Measurements from ENCODE around the gene RHEB.

Gene RHEB

GRCh38 chr7:151454932-151455530 is 64.7 kb downstream of the RHEB start:
- no peaks in the 10 kb centered on the region for H3K9me3 ChIP-seq (ENCODE audit: control insufficient read depth, low read length)
- H3K9ac ChIP-seq: no peak overlapping the region
- H2AFZ ChIP-seq: no peak overlapping the region
- TF ChIP-seq, protein P1, sequence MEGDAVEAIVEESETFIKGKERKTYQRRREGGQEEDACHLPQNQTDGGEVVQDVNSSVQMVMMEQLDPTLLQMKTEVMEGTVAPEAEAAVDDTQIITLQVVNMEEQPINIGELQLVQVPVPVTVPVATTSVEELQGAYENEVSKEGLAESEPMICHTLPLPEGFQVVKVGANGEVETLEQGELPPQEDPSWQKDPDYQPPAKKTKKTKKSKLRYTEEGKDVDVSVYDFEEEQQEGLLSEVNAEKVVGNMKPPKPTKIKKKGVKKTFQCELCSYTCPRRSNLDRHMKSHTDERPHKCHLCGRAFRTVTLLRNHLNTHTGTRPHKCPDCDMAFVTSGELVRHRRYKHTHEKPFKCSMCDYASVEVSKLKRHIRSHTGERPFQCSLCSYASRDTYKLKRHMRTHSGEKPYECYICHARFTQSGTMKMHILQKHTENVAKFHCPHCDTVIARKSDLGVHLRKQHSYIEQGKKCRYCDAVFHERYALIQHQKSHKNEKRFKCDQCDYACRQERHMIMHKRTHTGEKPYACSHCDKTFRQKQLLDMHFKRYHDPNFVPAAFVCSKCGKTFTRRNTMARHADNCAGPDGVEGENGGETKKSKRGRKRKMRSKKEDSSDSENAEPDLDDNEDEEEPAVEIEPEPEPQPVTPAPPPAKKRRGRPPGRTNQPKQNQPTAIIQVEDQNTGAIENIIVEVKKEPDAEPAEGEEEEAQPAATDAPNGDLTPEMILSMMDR (IDR thresholded peaks at IDR 0.05): no peak
- no peaks in the 10 kb centered on the region for H3K27me3 ChIP-seq (ENCODE audit: control insufficient read depth, insufficient read depth, low read length)
- no peak overlapping the region for H3K4me2 ChIP-seq (ENCODE audit: low read length)
- H3K79me2 ChIP-seq: no peaks in the 10 kb centered on the region
- H3K4me1 ChIP-seq: peaks cover 6% of the 10 kb centered on the region
- H3K27ac ChIP-seq: no peak overlapping the region
- H3K36me3 ChIP-seq (ENCODE audit: control insufficient read depth, insufficient read depth, low read length): no peaks in the 10 kb centered on the region
- no peak overlapping the region for H3K4me3 ChIP-seq (ENCODE audit: low read depth, low read length)

- no peak overlapping the region for H3K4me3 ChIP-seq (ENCODE audit: low read depth, low read length)
- H3K4me2 ChIP-seq (ENCODE audit: low read length): no peak overlapping the region
- no peaks in the 10 kb centered on the region for H3K79me2 ChIP-seq
- H3K27ac ChIP-seq: no peak overlapping the region
- no peaks in the 10 kb centered on the region for H3K9me3 ChIP-seq (ENCODE audit: control insufficient read depth, low read length)
- no peaks in the 10 kb centered on the region for H3K27me3 ChIP-seq (ENCODE audit: control insufficient read depth, insufficient read depth, low read length)
- H2AFZ ChIP-seq: no peak overlapping the region
- no peaks in the 10 kb centered on the region for H3K36me3 ChIP-seq (ENCODE audit: control insufficient read depth, insufficient read depth, low read length)
- H3K9ac ChIP-seq: no peak overlapping the region
- TF ChIP-seq, protein P1 (IDR thresholded peaks at IDR 0.05): no peak
- H3K4me1 ChIP-seq: peaks cover 2% of the 10 kb centered on the region
These were observed 65.4 kb downstream of the RHEB start for GRCh38 chr7:151454305-151454704.

- no peak overlapping the region for H2AFZ ChIP-seq
- TF ChIP-seq, protein P1 (IDR thresholded peaks at IDR 0.05): no peak
- no peaks in the 10 kb centered on the region for H3K4me1 ChIP-seq
- H3K9me3 ChIP-seq (ENCODE audit: control insufficient read depth, low read length): no peaks in the 10 kb centered on the region
- H3K9ac ChIP-seq: no peak overlapping the region
- H3K4me2 ChIP-seq (ENCODE audit: low read length): no peak overlapping the region
- no peaks in the 10 kb centered on the region for H3K36me3 ChIP-seq (ENCODE audit: control insufficient read depth, insufficient read depth, low read length)
- no peaks in the 10 kb centered on the region for H3K27me3 ChIP-seq (ENCODE audit: control insufficient read depth, insufficient read depth, low read length)
- no peak overlapping the region for H3K4me3 ChIP-seq (ENCODE audit: low read depth, low read length)
- no peak overlapping the region for H3K27ac ChIP-seq
- no peaks in the 10 kb centered on the region for H3K79me2 ChIP-seq
These were observed 66.3 kb downstream of the RHEB start for GRCh38 chr7:151453326-151453791.

DNA sequence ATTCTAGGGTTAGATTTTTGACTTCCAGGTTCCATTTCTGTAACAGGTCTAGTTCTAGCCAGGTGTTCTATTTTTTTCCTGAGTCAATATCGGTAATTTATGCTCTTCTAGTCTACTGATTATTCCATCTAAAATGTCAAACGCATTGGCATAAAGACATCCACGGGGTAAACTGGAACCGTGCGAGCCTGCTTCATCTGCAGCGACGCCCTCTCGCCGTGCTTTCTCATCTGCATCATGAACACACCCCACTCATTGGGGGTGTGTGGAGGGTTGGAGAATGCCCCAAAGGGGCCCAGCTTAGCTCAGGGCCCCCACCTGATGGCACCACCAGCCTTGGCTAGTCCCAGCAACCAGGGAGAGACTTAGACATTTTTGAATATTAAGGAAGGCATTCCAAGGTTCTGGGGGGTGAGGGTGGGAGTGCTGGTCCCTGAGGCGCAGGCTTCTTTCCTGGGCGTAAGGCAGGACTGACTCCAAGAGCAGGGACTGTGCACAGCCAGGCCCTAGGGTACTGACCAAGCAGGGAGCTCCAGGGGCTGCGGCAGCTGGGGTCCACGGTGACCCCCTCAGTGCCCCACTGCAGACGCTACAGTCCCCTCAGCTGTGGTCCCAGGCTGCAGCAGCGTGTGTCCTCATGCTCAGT is 66.9 kb downstream of the RHEB start:
- Histone ChIP-seq H3K36me3 (ENCODE audit: control insufficient read depth, insufficient read depth, low read length) (no peaks in the 10 kb centered on the region), H3K9me3 (ENCODE audit: control insufficient read depth, low read length) (no peaks in the 10 kb centered on the region), H3K27me3 (ENCODE audit: control insufficient read depth, insufficient read depth, low read length) (no peaks in the 10 kb centered on the region), H3K4me1 (no peaks in the 10 kb centered on the region), H3K27ac (no peak overlapping the region), H3K79me2 (no peaks in the 10 kb centered on the region), H3K4me3 (ENCODE audit: low read depth, low read length) (no peak overlapping the region), H3K4me2 (ENCODE audit: low read length) (no peak overlapping the region), H2AFZ (no peak overlapping the region), H3K9ac (no peak overlapping the region)
- TF ChIP-seq, protein P1 (IDR thresholded peaks at IDR 0.05): no peak
